Activated T-cell treated with anti-CD3 and anti-CD28 coated beads, Interleukin-2, amount 50 U/mL, for 4 hours (primary cell): ENCODE results near the gene SLC18A2. TPM values are rescaled to one million over a fixed set of nuclear protein-coding genes. Genes with fewer than 3 reads are reported as not detected.

Source experiments
- ATAC-seq, 2 donors: fragments of 200-7000 bp; cut with Tn5 transposase; one replicate each; pipeline ENCODE4 v1.10.0; 2021
- DNase-seq: peaks from one replicate; pipeline ENCODE4 v3.0.0-alpha.2; 2020
- H3K27me3 Mint-ChIP-seq: one replicate; pipeline ENCODE4 v1.8.0; 2021; ENCODE audit warnings: low read depth, mixed read lengths
- H3K36me3 Mint-ChIP-seq: one replicate; pipeline ENCODE4 v1.8.0; 2022; ENCODE audit warnings: mixed read lengths; ENCODE audit not compliant: insufficient read depth
- H3K4me1 Mint-ChIP-seq: one replicate; pipeline ENCODE4 v1.8.0; 2021; ENCODE audit warnings: low read depth, mixed read lengths
- H3K4me3 Mint-ChIP-seq: one replicate; pipeline ENCODE4 v1.8.0; 2021; ENCODE audit warnings: mild to moderate bottlenecking, moderate library complexity, mixed read lengths
- H3K9me3 Mint-ChIP-seq: one replicate; pipeline ENCODE4 v1.8.0; 2021; ENCODE audit warnings: mixed read lengths
- total RNA-seq, 3 donors: library from RNA; stranded (reverse); gene quantifications; one replicate each; pipeline ENCODE4 v1.2.1, GENCODE V29; 2021

Gene SLC18A2
- total RNA-seq, 3 donors from 2014 or later = 0.05 to 0.19 (median 0.18) TPM

- Mint-ChIP-seq H3K9me3 (no peaks in the 10 kb centered on the region), H3K4me3 (no peak overlapping the region), H3K27me3 (peaks cover 41% of the 10 kb centered on the region), H3K36me3 (no peaks in the 10 kb centered on the region), H3K4me1 (peaks cover 3% of the 10 kb centered on the region)
- DNase-seq (no peak), ATAC-seq (no peak)
These were observed 8.0 kb downstream of the SLC18A2 start for GRCh38 chr10:117248750-117249465.

- H3K4me3 Mint-ChIP-seq = no peak overlapping the region
- DNase-seq (no peak), ATAC-seq (no peak)
- no peaks in the 10 kb centered on the region for H3K9me3 Mint-ChIP-seq
- H3K4me1 Mint-ChIP-seq = peaks cover 3% of the 10 kb centered on the region
- H3K36me3 Mint-ChIP-seq = no peaks in the 10 kb centered on the region
- peaks cover 34% of the 10 kb centered on the region for H3K27me3 Mint-ChIP-seq
These were observed 8.7 kb downstream of the SLC18A2 start for GRCh38 chr10:117249493-117250093.

DNA sequence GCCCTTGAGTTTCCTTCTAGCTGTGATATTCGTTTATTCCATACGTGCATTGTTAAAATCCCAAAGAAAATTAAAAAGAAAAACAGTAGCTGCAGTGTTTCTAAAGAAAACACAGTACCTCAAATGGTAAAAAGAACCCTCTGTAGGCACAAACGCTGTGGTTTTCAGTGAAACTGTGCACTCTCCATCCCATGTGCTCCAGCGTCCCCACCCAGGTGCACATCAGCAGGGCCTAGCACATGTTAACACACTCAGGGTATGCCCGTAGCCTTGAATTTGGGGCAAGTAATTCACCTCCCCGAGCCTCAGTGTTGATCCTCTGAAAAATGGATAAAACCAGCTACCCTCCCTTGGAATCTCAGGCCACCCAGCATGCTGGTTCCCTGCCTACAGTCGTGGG is 9.5 kb downstream of the SLC18A2 start:
- H3K4me1 Mint-ChIP-seq = peaks cover 3% of the 10 kb centered on the region
- no peak for DNase-seq
- H3K9me3 Mint-ChIP-seq = no peaks in the 10 kb centered on the region
- H3K36me3 Mint-ChIP-seq = no peaks in the 10 kb centered on the region
- H3K27me3 Mint-ChIP-seq = peaks cover 28% of the 10 kb centered on the region
- no peak overlapping the region for H3K4me3 Mint-ChIP-seq
- ATAC-seq = no peak

- no peak for DNase-seq
- H3K9me3 Mint-ChIP-seq = no peaks in the 10 kb centered on the region
- H3K27me3 Mint-ChIP-seq = peaks cover 19% of the 10 kb centered on the region
- no peaks in the 10 kb centered on the region for H3K36me3 Mint-ChIP-seq
- peaks cover 3% of the 10 kb centered on the region for H3K4me1 Mint-ChIP-seq
- H3K4me3 Mint-ChIP-seq = no peak overlapping the region
- no peak for ATAC-seq
These were observed 13.0 kb downstream of the SLC18A2 start for GRCh38 chr10:117253908-117254307.

- no peak for ATAC-seq
- no peak for DNase-seq
- Mint-ChIP-seq H3K9me3 (no peaks in the 10 kb centered on the region), H3K4me1 (peaks cover 2% of the 10 kb centered on the region), H3K4me3 (no peak overlapping the region), H3K27me3 (peaks cover 21% of the 10 kb centered on the region), H3K36me3 (no peaks in the 10 kb centered on the region)
These were observed 13.4 kb downstream of the SLC18A2 start for GRCh38 chr10:117254338-117254737.

GRCh38 chr10:117254774-117255735 is 14.1 kb downstream of the SLC18A2 start:
- H3K36me3 Mint-ChIP-seq = no peaks in the 10 kb centered on the region
- no peak for ATAC-seq
- H3K4me1 Mint-ChIP-seq = peaks cover 6% of the 10 kb centered on the region
- no peak for DNase-seq
- H3K9me3 Mint-ChIP-seq = no peaks in the 10 kb centered on the region
- no peak overlapping the region for H3K4me3 Mint-ChIP-seq
- peaks cover 22% of the 10 kb centered on the region for H3K27me3 Mint-ChIP-seq

GRCh38 chr10:117255835-117256460 is 15.0 kb downstream of the SLC18A2 start:
- no peaks in the 10 kb centered on the region for H3K36me3 Mint-ChIP-seq
- DNase-seq (no peak), ATAC-seq (no peak)
- no peak overlapping the region for H3K4me3 Mint-ChIP-seq
- H3K9me3 Mint-ChIP-seq = no peaks in the 10 kb centered on the region
- peaks cover 6% of the 10 kb centered on the region for H3K4me1 Mint-ChIP-seq
- peaks cover 29% of the 10 kb centered on the region for H3K27me3 Mint-ChIP-seq

DNA sequence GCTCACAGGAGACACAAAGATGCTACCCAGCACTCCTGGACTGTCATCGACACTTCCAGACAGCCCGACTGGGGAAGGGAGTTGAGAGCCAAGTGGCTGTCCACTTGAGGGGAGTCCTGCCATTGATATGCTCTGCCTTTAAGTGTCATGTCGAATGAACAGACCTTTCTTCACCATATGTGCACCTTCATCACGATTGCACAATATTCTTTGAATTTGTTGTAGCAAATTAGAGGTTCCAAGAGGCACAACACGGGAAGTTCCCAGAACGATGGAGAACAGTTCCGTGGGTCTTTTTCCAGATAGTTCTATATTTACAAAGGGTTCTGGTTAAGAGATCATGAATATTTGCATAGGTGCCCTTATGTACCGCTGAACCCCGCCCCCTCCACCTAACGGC is 16.0 kb downstream of the SLC18A2 start:
- Mint-ChIP-seq H3K9me3 (no peaks in the 10 kb centered on the region), H3K36me3 (no peaks in the 10 kb centered on the region), H3K27me3 (peaks cover 38% of the 10 kb centered on the region), H3K4me3 (no peak overlapping the region), H3K4me1 (peaks cover 6% of the 10 kb centered on the region)
- DNase-seq = no peak
- ATAC-seq = no peak

DNA sequence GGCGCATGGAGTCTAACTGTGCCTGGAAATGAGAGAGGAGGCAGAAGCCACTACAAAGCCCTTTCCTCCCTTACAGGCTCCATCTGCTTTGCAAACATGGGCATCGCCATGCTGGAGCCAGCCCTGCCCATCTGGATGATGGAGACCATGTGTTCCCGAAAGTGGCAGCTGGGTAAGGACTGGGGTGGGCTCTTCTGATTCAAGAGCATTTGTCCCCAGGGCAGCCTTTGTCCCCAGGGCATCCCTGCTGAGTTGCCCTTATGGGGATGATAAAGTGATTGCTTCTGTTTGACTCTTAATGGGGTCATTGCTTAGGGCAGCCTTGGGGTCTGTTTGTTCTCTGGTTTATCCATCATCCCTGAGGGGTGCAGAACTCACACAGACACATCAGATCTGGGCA is 16.8 kb downstream of the SLC18A2 start:
- Mint-ChIP-seq H3K4me3 (no peak overlapping the region), H3K27me3 (peaks cover 38% of the 10 kb centered on the region), H3K4me1 (peaks cover 6% of the 10 kb centered on the region), H3K9me3 (no peaks in the 10 kb centered on the region), H3K36me3 (no peaks in the 10 kb centered on the region)
- no peak for DNase-seq
- ATAC-seq = no peak

DNA sequence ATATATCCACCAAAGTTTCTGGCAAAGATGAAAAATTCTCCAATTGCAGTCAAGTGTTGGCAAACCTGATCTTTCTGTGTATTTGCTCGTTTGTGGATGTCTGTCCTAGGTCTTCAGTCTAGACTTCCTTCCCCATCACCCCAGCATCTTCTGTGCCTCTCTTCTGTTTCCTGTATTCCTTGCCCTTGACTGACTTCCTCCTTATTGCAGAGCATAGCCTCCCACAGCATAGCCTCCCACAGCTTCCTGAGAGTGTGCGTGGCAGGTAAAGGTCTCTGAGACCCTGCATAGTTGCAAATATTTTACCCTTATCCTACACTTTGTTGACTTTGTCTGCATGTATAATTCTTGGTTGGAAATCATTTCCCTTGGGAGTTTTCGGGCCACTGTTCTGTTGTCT is 18.4 kb downstream of the SLC18A2 start:
- H3K9me3 Mint-ChIP-seq = no peaks in the 10 kb centered on the region
- peaks cover 6% of the 10 kb centered on the region for H3K4me1 Mint-ChIP-seq
- DNase-seq (no peak), ATAC-seq (no peak)
- H3K27me3 Mint-ChIP-seq = peaks cover 41% of the 10 kb centered on the region
- no peak overlapping the region for H3K4me3 Mint-ChIP-seq
- H3K36me3 Mint-ChIP-seq = no peaks in the 10 kb centered on the region

DNA sequence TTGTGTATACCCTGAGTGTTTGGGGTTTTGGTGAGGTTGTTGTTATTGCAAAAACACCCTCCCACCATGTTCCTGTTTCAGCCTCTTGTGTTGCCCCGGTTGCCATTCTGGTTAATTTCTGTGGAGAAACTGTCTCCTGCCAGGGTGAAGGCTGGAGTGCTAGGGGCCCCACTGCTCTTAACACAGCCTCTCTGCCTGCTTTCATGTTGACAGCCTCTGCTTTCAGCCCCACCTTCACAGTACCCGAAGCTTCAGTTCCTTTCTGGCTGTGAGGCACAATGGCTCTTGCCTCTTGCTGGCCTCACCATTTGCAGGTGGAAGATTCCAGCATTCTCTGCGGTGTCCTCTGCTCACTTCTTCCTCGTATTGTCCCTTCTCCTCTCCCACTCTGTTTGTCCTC is 19.2 kb downstream of the SLC18A2 start:
- Mint-ChIP-seq H3K27me3 (peaks cover 42% of the 10 kb centered on the region), H3K4me3 (no peak overlapping the region), H3K36me3 (no peaks in the 10 kb centered on the region), H3K4me1 (peaks cover 6% of the 10 kb centered on the region), H3K9me3 (no peaks in the 10 kb centered on the region)
- ATAC-seq (peak in 1 of 2 donors; percentile 55), DNase-seq (no peak)

DNA sequence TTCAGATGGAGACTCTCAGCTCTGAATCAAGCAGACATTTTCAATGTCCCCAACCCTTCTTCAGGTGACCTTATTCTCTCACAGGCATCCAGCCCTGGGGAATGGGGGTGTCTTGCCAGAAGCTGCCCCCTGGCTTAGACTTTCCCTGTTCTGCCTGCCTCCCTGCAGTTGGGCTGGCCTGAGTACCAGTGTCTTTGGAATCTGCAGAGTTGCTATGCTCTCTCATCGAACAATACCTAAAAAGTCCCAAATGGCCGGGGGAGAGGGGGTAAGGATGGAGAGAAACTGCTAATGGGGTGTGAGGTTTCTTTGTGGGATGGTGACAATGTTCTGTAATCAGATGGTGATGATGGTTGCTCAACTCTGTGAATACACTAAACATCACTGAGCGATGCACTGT is 20.6 kb downstream of the SLC18A2 start:
- Mint-ChIP-seq H3K27me3 (peaks cover 46% of the 10 kb centered on the region), H3K4me1 (peaks cover 6% of the 10 kb centered on the region), H3K4me3 (no peak overlapping the region), H3K9me3 (no peaks in the 10 kb centered on the region), H3K36me3 (no peaks in the 10 kb centered on the region)
- ATAC-seq (no peak), DNase-seq (no peak)

GRCh38 chr10:117262291-117262902 is 21.5 kb downstream of the SLC18A2 start:
- H3K9me3 Mint-ChIP-seq = no peaks in the 10 kb centered on the region
- no peak overlapping the region for H3K4me3 Mint-ChIP-seq
- peaks cover 46% of the 10 kb centered on the region for H3K27me3 Mint-ChIP-seq
- no peaks in the 10 kb centered on the region for H3K36me3 Mint-ChIP-seq
- ATAC-seq (no peak), DNase-seq (no peak)
- H3K4me1 Mint-ChIP-seq = peaks cover 6% of the 10 kb centered on the region

- ATAC-seq (no peak), DNase-seq (no peak)
- Mint-ChIP-seq H3K9me3 (no peaks in the 10 kb centered on the region), H3K4me3 (no peak overlapping the region), H3K4me1 (peaks cover 6% of the 10 kb centered on the region), H3K36me3 (no peaks in the 10 kb centered on the region), H3K27me3 (peaks cover 41% of the 10 kb centered on the region)
These were observed 22.0 kb downstream of the SLC18A2 start for GRCh38 chr10:117262903-117263293.
